ENCODE data around the gene NTRK3.

NTRK3 gene

GRCh38 chr15:88020806-88021205, 235.7 kb downstream of the NTRK3 start:
- DNase-seq: no peak

GRCh38 chr15:88019656-88020055, 236.9 kb downstream of the NTRK3 start:
- no peak for DNase-seq

GRCh38 chr15:88018869-88019641, 237.5 kb downstream of the NTRK3 start:
- DNase-seq: no peak

DNA sequence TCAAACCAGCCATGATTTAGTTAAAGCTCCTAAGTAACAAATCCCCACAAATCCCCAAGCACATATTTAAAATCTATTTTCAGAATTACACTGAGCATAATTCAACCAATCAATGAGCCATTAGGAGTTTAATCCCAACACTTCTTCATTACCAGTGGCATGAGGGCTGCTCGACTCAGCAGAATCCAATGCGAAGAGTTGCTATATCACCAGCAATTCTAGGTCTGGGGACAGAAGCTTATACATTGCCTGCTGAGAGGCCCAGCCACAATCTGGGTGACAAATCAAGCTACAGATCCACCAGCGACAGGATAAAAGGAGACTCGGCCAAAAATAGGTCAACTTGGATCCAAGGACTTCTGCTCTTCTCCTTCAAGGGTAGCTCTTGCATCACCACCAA, 238.8 kb downstream of the NTRK3 start:
- no peak for DNase-seq

- no peak for DNase-seq
Observed at GRCh38 chr15:88016406-88016805, 240.1 kb downstream of the NTRK3 start.

GRCh38 chr15:88015228-88015860, 241.2 kb downstream of the NTRK3 start:
- no peak for DNase-seq

DNA sequence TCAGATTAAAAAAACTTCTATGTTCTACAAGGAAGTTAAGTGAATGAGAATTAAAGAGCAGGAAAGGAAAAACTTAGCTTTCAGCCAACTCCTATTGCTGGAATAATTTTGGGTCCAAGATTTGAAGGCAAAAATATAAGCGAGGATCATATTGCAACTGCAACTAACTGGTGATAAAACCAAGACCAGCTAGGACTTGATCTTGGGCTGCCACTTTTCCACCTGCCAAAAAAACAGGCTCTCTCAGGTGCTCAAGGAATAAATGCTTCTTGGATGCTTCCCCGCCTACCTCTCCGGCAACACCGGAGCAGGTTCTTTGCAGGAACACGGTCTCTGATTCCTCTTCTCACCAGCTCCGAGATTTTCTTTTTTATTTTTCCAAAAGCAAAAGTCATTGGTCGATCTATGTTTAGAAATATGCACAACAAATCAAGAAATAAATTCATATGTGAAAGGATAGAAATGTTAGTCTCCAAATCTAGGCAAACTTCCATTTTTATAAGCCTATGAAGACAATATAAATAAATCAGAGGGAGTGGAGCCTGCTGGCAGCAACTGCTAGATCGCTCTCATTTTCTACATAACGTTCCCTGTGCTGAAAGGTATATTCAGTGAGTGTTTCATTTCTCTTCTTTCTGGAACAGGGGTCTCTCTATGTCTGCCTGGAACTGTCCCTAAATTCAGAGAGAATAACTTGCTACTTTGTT, 241.9 kb downstream of the NTRK3 start:
- DNase-seq: no peak

GRCh38 chr15:88013111-88013510, 243.4 kb downstream of the NTRK3 start:
- no peak for DNase-seq

- no peak for DNase-seq
Observed at GRCh38 chr15:88012688-88013087, 243.9 kb downstream of the NTRK3 start.

DNA sequence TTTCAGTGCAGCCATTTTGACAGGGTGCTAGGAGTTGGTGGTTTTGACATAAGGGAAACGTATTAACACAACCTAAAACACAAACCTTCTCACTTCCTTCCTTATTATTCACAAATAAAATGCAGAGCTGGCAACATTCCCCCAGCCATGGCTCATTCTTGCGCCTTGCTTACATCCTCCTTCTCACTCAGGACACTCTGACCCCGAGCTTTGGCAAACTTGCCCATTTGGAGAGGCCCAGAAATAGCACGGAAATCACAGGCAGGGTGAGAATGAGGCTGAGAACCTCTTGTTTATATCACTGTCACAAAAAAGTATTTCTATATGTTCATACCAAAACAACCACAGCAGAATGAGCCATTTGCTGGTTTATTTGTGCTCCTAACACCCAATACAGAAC, 244.3 kb downstream of the NTRK3 start:
- no peak for DNase-seq

DNA sequence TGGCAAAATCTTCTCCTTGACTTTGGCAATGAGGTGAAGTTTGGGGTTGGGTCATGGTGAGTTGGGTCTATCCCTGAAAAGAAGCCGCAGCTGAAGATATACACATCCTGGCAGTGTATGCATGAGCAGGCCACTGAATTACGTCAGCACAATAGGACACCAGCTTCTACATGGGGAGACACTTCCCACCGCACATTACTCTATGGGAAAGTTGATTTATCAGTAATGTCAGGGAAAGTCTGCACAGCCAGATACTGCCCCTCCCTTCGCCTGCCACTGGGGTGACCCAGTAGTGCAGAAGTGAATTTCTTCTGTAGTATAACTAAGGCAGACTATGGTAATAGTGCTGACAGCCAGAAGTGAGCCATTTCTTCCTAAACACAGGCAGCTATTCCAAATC, 245.0 kb downstream of the NTRK3 start:
- no peak for DNase-seq

GRCh38 chr15:88006146-88006545, 250.4 kb downstream of the NTRK3 start:
- DNase-seq: no peak

- no peak for DNase-seq
Observed at GRCh38 chr15:88004399-88004798, 252.1 kb downstream of the NTRK3 start.

DNA sequence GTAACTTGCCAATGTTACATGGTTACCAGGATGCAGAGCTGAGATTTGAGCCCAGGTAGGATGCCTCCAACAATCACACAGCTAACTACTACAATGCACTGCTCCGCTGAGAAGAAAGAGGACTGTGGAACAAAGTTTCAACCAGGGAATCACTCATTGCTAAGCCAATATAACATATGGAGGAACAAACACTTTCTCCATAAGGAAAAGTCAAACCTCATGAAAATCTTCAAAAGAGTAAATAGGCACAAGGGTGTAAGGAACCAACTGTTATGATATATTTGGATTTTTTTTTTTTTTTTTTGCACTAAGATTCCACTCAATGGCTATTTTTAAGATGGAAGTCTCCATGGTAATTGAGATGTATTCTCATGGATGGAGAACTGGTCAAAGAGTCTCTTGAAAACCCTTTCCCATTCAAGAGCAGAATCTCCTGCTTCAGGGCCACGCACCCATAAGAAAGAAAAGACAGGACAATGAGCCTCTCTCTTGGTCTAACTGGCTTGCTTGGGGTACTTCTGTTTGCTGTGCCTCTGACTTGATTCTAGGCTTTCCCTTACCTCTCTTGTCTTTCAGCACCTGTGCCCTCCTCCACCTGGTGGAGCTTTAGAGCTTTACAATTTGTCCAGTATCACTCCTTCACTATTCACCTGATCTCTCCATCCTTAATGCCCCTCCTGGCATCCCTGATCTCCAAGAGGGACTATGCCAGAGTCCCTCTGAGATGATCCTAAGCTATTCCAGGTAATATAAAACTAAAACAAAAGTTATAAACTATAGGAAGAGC, 252.8 kb downstream of the NTRK3 start:
- no peak for DNase-seq

DNA sequence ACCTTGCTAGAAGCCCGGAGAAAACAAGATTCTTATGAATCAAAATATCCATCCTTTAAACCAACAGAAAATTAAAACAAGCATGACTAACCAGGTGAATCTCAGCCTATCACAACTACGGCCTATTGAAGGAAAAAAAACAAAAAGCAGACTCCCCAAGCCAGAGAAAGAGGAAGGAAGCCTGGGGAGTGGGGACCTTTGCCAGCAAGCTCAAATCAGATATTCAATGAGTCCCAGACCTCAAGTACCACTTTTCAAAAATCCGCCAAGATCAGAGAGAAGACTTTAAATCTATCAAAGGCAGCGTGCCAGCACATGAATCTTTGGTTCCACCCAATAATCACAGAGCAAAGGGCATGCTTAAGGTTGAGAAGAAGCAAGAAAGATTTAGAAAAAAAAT, 253.8 kb downstream of the NTRK3 start:
- no peak for DNase-seq

- DNase-seq: no peak
Observed at GRCh38 chr15:87998630-87999029, 257.9 kb downstream of the NTRK3 start.

- DNase-seq: no peak
Observed at GRCh38 chr15:87986776-87987175, 269.8 kb downstream of the NTRK3 start.

GRCh38 chr15:87985451-87985850, 271.1 kb downstream of the NTRK3 start:
- DNase-seq: no peak

DNA sequence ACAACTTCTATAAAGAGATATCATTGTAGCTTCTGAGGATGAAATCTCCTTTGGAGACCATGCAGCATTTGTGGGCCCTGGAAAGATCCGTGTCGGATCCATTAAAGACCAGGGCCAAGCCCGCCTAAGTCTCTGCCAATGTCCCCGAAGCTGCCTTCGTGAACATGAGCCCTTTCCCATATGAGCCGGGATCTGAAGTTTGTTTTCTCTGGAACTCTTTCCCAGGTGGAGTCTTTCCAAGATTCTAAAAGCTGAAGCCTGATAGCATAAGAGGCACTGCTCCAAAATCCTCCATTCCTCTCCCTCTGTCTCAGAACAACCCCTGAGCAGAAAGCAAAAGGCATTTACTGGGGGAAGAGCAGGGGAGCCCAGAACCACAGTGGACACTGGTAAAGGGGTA, 274.6 kb downstream of the NTRK3 start:
- no peak for DNase-seq

GRCh38 chr15:87977907-87978306, 278.6 kb downstream of the NTRK3 start:
- DNase-seq: no peak

DNA sequence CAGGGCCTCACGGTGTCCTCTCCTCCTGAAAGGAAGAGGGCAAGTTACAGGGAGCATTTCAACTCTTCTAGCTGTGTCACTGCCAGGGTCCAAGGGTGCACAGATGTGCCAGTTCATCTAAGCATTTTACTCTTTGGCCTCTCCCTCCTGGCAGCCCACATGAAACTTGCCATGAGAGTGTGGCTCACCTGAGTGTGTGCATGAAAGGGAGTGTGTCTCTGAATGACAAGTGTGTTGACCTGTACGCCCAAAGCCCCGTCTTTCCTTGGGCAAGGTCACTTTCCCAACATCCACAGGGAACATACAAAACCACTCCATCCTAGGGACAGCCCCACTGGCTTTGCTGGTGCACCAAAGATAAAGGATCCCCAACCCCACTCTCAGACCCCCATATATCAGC, 280.0 kb downstream of the NTRK3 start:
- no peak for DNase-seq

GRCh38 chr15:87973501-87974215, 282.9 kb downstream of the NTRK3 start:
- no peak for DNase-seq

DNA sequence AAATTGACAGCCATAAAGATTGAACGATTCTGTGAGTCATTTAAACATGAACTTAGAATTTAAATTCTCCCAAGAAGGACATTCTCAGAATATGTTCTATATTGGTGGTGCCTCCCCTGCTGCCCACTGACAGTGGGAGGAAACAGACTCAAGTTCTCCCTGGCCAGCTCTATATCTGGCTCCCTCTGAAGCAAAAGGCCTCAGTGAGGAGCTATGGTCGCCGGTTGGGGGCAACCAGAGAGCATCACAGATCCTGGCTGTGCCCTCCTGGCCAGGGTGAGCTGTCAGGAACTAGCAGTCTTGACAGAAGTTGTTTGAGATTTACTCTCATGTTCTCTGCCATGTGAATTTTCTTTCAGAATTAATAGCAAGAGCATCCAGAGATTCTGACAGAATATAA, 285.5 kb downstream of the NTRK3 start:
- DNase-seq: no peak

Data from activated CD8-positive, alpha-beta memory T cell treated with anti-CD3 and anti-CD28 coated beads, Interleukin-2, amount 50 U/mL, for 4 hours (primary cell).